ENCODE measurements around the gene FAM83C. TPM values are rescaled to one million over a fixed set of nuclear protein-coding genes. Genes with fewer than 3 reads are reported as not detected.

FAM83C gene
- total RNA-seq = not detected in 2 replicates

DNA sequence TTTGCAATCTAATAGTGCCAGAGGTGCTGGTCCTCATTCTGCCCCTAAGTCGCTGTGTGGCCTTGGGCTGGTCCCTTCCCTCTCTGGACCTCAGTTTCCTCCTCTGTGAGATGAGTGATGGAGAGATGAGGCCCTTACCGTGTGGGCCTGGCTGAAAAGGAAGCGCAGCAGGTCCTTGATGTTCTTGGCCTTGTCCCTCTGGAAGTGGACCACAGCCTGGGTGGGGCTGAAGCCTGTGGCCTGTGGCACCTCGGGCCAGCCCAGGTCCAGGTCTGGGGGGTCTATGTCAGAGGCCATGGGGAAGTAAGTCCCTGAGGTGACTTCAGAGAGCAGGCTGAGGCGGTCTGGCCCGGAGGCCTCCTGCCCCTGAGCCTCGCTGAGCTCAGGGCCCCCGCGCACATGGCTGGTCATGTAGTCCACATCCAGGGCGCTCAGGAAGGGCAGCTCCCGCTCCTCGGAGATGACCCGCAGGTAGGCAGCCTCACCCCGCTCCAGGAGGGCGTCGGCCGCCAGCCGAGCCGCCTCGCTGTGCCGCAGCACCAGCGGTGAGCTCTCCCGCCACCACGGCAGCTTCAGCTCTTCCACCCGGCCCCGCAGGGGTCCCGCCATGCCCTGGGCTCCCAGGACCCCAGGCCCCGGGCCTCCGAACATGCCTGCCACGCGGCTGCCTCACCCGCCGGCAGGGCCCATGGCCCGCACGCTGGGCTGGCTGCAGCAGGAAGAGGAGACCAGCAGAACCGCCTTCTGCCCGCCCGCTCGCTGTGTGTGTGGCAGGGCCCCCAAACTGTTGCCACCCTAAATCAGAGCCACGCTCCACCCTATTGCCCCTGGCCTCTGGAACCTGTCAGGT is at the start of gene FAM83C:
Gene FAM83C (minus strand): TSS at position 772 of the 850 bp plus-strand sequence. CDS start 121 bp downstream, at position 651.
- DNase-seq (ENCODE audit: low read depth in 2 of 2) = no peak

DNA sequence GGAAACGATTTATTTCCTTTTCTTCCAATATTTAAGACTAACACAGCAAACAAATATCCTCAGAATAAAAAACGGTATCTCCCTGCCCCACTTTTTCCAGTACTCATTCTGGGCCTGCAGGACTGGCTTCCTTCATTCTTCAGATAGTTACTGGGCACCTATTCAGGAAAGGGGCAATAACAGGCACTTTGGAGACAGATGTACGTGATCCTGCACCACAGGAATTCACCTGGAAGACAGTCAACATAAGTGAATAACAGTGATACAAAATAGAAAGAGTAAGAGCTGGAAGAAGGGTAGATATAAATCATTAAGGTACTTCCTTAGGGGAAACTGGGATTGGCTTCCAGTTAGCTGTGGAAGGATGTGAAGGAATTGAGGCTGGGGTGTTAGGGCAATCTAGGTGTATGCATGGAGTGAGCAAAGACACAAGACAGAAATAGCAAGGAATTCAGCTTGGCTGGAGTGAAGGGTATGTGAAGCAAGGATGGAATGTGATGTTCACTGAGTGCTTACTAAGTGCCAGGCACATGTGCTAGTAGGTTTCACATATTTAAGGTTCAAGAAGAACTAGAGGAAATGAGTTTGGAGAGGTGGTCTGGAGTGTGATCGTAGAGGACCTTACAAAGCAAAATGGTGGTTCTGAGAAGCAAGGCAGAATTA is 49.3 kb upstream of the FAM83C start:
- no peak for DNase-seq (ENCODE audit: low read depth in 2 of 2)

DNA sequence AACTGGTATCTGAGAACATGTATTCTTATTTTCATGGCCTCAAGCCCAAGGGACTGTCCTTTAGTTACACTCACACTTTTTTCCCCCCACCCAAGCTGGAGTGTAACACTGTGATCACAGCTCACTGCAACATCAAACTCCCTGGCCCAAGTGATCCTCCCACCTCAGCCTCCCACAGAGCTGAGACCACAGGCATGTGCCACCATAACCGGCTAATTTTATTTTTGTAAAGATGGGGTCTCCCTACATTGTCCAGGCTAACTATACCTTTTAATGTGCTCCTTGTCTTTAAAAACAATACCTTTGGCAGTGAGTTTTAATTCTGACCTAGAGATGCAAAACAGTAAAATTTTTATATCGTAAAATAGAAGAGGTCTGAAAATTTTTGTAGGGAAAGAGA is 48.2 kb upstream of the FAM83C start:
- no peak for DNase-seq (ENCODE audit: low read depth in 2 of 2)

DNA sequence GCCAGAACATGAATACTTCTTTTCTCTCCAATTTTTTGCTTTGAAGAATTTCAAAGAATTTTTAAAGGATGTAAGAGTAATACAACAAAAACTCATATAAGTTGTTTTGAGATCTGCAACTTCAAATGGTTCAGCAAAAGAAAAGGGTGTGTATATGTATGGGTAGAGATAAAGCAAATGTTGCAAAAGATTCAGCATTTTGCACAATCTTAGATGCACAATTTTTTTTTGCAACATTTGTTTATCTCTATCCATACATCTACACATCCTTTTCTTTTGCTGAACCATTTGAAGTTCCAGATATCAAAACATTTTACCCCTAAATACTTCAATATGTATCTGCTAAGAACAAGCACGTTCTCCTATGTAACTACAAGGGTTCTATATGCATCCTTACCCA is 47.4 kb upstream of the FAM83C start:
- no peak for DNase-seq (ENCODE audit: low read depth in 2 of 2)

DNA sequence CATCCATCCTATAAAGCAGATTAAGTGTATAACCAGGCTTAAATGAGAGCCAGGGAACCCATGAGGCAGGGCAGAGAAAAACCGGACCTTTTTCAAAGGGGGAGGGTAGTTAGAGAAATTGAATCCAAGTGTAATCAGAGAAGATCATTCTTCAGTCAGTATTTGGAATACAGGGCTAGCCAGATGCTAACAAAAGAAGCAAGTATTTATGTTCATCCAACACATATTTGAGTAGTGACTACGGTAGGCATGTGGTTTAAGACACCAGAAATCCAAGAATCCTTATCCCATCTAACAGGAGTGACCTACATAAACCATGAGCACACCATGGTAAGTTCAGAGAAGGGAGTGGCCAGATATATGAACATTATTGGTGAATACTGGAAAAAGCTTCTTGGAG is 46.8 kb upstream of the FAM83C start:
- peak in 1 of 2 donors; percentile 19 for DNase-seq (ENCODE audit: low read depth in 2 of 2)

DNA sequence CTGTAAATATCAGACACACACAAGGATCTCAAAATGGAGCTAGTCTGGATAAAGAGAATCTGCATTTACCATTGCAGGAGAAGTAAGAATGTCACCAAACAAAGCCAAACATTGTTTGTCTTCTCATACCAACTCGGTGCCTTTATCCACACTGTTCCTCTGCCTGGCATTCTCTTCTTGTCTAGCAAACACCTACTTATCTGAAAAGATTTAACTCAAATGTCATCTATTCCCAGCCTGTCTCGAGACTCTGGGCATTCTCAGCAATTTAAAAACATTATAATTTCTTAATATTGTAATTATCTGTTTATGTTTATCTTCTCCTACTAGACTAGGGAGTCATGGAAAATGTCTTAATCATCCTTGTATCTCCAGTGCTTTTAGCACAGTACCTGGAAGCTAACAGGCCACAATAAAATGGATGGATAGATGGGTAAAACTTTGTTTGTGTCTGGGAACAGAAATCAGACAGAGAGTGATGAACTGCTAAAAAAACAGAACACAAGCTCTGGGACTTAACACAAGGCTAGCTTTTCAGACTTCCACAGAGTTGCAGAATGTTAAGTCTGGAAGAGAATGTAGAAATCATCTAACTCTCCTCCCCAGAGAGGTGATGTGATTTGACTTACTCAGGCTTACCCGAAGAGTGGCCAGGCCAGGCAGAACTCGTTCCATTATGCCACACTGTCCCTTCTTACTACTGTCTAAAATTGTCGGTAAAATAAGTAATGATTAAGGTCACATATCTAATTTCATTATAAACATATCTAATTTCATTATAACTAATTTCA is 42.3 kb upstream of the FAM83C start:
- DNase-seq (ENCODE audit: low read depth in 2 of 2) = no peak

DNA sequence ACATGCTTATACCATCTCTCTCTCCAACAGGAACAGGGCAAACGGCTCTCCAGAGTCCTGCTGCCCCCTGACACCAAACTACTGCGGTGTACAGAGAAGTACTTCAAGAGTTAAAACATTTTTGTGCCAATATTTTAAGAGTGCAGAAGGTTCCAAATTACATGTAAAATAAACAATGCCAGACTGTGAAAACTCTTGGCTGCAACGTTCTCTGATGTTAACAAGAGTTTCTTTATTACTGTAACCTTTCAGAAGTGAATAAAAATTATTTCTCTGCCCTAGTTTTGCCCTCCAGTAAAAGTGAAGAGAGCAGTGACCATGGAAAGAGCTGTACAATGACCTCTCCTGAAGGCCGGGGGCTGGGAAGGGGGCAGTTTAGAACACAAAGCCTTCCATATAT is 41.4 kb upstream of the FAM83C start:
- no peak for DNase-seq (ENCODE audit: low read depth in 2 of 2)

DNA sequence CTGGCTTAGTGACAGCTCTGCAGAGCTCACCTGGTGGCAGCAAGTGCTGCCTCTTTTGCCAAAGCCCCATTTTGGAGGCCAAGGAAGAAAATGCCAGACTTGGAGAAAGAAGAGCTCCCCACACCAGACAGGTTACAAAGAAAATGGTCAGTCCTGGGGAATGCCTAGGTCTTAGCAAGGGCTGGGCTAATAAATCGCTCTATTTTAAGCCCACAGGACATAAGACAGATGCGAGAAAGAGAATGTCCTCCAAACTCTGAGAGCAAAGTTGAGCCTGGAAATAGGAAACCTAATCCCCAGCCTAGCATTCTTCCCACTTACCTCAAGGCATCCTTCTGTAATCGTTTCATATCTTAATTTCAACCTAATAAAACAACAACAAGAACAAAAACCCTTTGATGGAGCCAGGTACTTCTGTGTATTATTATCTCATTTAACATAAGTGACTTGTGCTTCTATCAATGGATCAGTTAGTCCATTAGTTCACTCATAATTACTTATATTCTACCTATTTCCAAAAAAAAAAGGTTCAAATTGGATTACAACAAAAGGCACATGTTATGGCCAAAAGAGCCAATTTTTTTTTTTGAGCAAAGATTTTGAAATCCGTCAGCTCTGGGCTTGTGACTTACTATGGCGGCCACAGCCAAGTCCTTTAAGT is 40.4 kb upstream of the FAM83C start:
- DNase-seq (ENCODE audit: low read depth in 2 of 2) = no peak

DNA sequence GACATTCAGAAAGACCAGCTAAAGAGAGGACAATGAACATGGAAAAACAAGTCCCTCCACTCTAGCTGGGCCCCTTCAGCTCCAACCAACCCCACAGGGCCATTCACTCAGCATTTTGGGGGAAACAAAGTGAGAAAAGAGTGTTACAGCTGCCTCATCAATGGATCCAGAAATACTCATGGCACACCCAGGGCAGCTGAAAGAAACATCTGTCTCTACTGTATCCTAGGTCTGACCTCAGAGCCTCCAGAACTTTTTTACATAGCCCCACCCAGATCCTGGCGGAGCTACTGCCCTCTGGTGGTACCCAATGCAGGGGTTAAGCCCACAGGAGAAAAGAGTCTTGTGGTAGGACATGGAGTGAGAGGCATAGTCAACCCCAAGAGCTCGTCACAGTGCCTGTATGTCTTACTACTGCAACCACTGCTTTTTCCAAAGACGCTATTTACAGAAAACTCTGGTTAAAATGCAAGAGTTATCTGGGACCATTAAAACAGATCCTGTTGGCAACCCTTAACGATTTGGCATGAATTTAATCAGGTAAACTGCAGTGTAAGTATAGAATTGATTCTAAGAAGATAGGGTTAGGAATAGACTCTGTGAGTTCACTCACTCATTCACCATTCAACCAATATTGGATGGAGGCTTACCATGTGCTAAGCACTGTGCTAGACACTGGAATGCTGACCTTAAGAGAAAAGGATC is 37.4 kb upstream of the FAM83C start:
- peak; percentile 40 to 48 for DNase-seq (ENCODE audit: low read depth in 2 of 2)

DNA sequence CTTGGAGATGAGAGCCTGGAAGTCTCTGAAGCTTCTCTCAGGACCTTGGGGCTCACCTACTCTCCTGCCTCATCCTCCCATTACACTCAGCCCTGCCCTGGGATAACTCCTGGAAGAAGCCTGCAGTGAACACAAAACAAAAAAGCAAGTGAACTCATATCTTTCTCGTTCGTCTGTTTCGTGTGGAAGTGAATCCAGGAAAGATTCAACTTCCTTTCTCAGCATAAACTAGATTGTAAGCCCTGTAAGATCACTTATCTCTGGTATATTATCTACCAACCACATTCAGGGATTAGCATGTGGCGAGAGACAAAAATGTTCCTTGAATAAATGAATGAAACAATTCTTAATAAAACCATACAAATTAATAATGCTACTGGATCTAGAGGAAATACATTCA is 36.5 kb upstream of the FAM83C start:
- DNase-seq (ENCODE audit: low read depth in 2 of 2) = no peak

DNA sequence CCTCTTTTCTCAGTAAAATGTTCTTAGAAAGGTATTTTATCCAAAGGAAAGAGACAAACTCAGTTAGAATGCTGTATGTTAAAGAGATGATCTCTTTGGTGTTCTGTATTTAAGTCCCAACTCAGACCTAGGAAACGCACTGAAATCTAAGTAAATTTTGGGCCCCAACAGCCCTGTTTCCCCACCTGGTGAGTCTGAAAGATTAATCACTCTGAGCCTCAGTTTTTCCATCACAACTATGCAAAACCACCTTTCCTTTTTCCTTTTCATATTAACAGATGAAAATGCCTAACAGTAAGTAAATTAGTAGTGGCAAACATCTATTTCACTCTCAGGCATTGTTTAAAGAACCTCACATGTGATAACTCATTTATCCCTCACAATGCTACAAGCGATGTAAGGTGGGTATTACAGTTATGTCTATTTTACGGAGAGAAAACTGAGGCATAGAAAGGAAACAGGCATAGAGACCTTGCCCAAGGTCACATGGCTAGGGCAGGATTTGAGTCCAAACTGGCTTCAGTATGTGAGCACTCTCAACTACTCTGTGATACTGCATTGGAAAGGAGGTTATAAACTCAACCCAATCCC is 36.0 kb upstream of the FAM83C start:
- no peak for DNase-seq (ENCODE audit: low read depth in 2 of 2)

DNA sequence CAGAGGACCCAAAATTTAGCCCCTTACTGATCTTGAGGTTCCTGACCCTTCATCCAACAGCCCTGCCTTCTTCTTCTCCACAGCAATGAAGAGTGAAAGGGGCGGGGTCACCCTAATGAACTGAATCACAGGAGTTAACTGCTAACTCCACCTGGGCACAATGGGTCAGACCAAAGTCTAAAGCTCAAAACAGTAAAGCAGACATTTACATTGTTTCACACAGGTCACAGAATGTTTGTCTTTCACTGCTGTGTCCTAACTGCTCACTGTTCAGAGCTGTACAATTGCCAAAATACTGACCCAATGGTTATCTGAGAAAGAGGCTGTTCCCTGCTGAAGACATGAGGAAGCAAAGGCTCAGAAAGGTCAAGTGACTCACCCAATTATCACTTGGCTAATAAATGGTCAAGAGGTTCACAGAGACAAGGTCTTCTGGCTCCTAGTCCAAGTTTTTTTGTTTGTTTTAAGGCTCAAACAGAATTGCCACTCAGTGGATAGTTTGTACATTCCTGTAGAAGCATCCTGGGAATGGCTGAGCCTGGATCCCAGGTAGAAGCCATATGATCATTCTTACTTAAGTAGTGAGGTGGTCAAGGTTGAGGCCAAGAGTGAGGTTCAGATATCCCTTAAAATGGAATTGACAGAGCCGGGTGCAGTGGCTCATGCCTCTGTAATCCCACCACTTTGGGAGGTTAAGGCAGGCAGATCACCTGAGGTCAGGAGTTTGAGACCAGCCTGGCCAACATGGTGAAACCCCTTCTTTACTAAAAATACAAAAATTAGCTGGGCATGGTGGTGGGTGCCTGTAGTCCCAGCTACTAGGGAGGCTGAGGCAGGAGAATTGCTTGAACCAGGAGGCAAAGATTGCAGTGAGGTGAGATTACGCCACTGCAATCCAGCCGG is 35.1 kb upstream of the FAM83C start:
- DNase-seq (ENCODE audit: low read depth in 2 of 2) = peak; percentile 58 to 65

DNA sequence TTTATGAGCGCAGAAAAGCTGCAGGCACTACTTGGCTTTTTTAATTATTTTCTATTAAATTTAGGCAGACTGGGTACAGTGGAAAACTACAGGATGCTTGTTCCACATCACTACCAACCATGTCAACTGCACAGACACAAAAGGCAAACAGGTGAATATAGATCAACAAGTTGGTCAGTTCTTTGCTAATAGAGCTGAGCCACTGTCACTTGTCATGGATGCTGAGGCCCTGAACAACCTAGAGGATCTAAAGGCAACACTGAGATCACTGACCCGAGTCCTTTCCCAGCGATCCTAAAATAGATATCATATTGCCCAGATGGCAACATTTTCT is 34.5 kb upstream of the FAM83C start:
- DNase-seq (ENCODE audit: low read depth in 2 of 2) = no peak

DNA sequence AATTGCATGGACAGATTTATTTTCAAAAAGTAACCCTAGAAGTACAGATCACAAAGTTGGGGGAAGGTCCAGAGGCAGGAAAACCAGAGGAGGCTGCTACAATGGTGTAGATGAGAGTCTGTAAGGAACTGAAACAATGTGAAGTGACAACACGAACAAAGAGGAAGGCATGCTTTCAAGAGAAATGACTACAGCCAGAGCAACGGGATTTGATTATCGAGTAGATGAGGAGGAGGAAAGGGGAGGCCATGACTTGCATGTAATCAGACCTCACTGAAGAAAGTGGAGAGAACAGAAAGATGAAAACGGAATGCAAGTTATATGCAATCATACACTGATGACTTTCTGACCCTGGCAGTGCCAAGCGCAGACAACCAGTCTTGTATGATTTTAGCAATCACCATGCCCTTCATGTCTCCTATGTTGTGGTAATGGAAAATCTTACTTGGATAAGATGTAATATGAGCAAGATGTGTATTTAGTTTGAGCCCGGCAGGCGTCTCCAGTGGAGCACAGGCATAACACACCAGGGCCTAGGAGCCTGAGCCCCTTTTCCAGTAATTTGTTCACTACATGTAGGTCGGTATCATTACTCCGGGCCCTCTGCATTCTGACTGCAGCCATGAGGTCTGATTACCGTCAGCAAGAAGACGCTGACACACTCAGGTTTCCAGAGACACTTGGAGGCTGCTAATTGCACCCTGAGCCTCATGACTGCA is 34.0 kb upstream of the FAM83C start:
- DNase-seq (ENCODE audit: low read depth in 2 of 2) = no peak

DNA sequence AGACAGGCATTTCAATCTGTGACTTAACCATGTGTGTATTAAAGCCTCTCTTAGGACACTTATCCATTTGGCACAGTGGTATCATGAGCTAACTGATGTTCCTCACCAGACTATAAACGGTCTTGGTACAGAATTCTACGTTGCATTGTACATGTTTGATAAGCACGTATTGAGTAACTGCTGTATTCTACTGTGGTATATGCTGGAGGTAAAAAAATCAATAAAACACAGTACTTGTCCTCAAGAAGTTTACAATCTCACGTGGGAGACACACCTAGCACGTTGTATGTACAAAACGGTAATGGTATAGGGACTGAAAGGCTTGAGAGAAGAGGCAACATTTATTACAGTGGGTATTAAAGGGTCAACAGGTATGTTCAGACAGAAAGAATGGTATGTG is 33.2 kb upstream of the FAM83C start:
- no peak for DNase-seq (ENCODE audit: low read depth in 2 of 2)

DNA sequence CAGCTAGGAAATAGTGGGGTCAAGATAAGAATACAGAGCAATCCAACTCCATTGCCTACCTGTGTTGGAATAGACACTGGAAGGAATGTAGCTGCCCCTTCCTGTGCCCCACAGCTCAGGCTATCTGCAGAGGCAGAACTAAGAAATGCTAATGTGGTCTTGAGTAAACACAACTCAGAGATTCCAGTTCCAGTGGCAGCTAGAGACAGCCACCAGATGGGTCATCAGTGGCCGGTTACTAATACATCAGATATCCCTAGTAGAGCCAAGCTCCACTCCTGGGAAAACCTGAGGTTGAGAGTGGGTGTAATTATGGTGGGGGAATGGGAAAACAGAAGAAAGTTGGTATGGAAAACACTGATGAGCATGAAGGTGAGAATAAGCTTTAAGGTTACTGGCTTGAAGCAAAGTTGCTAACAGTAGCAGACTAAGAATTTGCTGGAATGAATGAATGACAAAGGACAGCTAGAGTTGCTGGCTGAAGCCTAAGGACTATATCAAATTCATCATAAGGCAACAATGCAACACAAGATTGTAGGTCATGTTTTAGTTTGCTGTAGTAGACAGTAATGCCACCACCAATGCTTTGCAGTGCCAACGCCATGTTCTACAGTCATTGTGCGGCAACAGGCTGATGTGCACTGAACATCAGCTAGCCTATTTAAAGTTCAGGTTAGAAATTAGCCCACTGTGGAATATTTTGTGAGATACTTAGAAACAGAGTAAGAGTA is 28.3 kb upstream of the FAM83C start:
- DNase-seq (ENCODE audit: low read depth in 2 of 2) = no peak

DNA sequence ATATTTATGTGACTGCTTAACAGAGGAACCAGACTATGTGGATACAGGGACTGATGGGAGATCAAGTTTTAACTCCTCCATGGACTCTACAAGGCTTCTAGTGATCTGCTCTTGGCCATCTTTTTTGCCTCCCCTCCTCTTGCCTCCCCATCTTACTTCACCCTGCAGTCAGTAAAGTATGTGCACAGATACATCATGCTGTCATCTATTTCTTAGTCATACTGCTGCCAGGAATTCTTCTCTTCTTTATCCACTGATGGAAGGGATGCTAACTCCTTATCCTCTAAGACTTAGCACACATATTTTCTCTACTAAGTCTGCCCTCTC is 27.6 kb upstream of the FAM83C start:
- DNase-seq (ENCODE audit: low read depth in 2 of 2) = peak in 1 of 2 donors; percentile 58

DNA sequence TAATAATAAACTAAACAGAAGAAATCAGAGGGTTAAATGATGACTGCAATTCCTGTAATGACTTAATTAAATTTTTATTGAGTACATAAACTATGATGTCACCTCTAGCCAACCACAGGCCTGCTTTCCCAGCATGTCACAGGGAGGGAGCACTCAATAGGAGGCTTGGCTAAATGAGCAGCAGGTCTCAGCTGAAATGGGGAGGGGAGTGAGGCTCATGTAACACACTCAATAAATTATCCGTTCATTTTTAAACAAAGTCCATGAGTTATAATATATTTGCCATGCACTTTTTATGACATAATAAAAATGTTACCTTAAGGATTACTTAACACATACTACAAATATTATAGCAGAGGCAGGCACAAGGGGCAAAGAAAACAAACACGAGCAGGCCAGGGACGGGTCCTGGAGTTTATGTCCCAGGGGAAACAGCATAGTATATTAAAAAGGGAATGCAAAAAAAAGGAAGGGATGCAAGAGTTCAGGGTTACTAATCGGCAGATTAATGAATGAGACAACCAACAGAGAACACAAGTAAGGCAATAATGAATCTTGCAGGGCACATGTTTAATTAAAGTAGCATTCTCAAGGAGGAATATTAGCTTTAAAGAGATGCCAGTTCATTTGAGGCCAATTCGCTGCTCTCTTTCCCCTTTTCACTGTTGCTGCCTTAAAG is 27.1 kb upstream of the FAM83C start:
- DNase-seq (ENCODE audit: low read depth in 2 of 2) = peak in 1 of 2 donors; percentile 64

Data from lung microvascular endothelial cell (primary cell).